Measurements from ENCODE around the gene CLDN6.

- TF ChIP-seq, protein P1, sequence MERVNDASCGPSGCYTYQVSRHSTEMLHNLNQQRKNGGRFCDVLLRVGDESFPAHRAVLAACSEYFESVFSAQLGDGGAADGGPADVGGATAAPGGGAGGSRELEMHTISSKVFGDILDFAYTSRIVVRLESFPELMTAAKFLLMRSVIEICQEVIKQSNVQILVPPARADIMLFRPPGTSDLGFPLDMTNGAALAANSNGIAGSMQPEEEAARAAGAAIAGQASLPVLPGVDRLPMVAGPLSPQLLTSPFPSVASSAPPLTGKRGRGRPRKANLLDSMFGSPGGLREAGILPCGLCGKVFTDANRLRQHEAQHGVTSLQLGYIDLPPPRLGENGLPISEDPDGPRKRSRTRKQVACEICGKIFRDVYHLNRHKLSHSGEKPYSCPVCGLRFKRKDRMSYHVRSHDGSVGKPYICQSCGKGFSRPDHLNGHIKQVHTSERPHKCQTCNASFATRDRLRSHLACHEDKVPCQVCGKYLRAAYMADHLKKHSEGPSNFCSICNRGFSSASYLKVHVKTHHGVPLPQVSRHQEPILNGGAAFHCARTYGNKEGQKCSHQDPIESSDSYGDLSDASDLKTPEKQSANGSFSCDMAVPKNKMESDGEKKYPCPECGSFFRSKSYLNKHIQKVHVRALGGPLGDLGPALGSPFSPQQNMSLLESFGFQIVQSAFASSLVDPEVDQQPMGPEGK (CRISPR knock-in tag; IDR thresholded peaks at IDR 0.05; ENCODE audit: borderline replicate concordance): no peak
- TF ChIP-seq ESRRG (CRISPR knock-in tag; IDR thresholded peaks at IDR 0.05) (no peak), BACH2 (CRISPR knock-in tag; IDR thresholded peaks at IDR 0.05; ENCODE audit: borderline replicate concordance) (no peak), TCF4 (CRISPR knock-in tag; IDR thresholded peaks at IDR 0.05; ENCODE audit: borderline replicate concordance) (no peak), POU6F1 (CRISPR knock-in tag; IDR thresholded peaks at IDR 0.05; ENCODE audit: borderline replicate concordance, low read depth) (no peak), SNAI2 (CRISPR knock-in tag; IDR thresholded peaks at IDR 0.05) (no peak), ARNTL (CRISPR knock-in tag; IDR thresholded peaks at IDR 0.05; ENCODE audit: borderline replicate concordance, low read depth) (no peak), RARB (CRISPR knock-in tag; IDR thresholded peaks at IDR 0.05) (no peak)
- TF ChIP-seq, protein P2, sequence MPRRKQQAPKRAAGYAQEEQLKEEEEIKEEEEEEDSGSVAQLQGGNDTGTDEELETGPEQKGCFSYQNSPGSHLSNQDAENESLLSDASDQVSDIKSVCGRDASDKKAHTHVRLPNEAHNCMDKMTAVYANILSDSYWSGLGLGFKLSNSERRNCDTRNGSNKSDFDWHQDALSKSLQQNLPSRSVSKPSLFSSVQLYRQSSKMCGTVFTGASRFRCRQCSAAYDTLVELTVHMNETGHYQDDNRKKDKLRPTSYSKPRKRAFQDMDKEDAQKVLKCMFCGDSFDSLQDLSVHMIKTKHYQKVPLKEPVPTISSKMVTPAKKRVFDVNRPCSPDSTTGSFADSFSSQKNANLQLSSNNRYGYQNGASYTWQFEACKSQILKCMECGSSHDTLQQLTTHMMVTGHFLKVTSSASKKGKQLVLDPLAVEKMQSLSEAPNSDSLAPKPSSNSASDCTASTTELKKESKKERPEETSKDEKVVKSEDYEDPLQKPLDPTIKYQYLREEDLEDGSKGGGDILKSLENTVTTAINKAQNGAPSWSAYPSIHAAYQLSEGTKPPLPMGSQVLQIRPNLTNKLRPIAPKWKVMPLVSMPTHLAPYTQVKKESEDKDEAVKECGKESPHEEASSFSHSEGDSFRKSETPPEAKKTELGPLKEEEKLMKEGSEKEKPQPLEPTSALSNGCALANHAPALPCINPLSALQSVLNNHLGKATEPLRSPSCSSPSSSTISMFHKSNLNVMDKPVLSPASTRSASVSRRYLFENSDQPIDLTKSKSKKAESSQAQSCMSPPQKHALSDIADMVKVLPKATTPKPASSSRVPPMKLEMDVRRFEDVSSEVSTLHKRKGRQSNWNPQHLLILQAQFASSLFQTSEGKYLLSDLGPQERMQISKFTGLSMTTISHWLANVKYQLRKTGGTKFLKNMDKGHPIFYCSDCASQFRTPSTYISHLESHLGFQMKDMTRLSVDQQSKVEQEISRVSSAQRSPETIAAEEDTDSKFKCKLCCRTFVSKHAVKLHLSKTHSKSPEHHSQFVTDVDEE (CRISPR knock-in tag; IDR thresholded peaks at IDR 0.05): no peak
- TF ChIP-seq, protein P3, sequence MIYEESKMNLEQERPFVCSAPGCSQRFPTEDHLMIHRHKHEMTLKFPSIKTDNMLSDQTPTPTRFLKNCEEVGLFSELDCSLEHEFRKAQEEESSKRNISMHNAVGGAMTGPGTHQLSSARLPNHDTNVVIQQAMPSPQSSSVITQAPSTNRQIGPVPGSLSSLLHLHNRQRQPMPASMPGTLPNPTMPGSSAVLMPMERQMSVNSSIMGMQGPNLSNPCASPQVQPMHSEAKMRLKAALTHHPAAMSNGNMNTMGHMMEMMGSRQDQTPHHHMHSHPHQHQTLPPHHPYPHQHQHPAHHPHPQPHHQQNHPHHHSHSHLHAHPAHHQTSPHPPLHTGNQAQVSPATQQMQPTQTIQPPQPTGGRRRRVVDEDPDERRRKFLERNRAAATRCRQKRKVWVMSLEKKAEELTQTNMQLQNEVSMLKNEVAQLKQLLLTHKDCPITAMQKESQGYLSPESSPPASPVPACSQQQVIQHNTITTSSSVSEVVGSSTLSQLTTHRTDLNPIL (CRISPR knock-in tag; IDR thresholded peaks at IDR 0.05; ENCODE audit: low read depth): no peak
Observed at GRCh38 chr16:3044708-3045107, 26.7 kb upstream of the CLDN6 start.
